Mesenchymal stem cell (in vitro differentiated cells and primary cell): ENCODE results near the gene BOD1.

Source experiments
- DNase-seq: peaks from one replicate; pipeline ENCODE4 v3.0.0-alpha.2; 2013
- H2AFZ ChIP-seq: one replicate; pipeline ENCODE4 v1.6.1; 2013; ENCODE audit warnings: low read depth, mild to moderate bottlenecking, control low read depth, inconsistent platforms, low read length, moderate library complexity
- H2AK5ac ChIP-seq: 2 replicates; pipeline ENCODE4 v1.6.1; 2013; ENCODE audit warnings: low read length, moderate library complexity, mild to moderate bottlenecking, inconsistent platforms; ENCODE audit not compliant: severe bottlenecking
- H2BK120ac ChIP-seq: one replicate; pipeline ENCODE4 v1.6.1; 2013; ENCODE audit warnings: low read depth, mild to moderate bottlenecking, inconsistent platforms, low read length, moderate library complexity
- H2BK12ac ChIP-seq, 2 experiments: one replicate each; pipeline ENCODE4 v1.6.1; 2013; ENCODE audit warnings: inconsistent platforms in 2 of 2, low read length in 2 of 2, mild to moderate bottlenecking in 2 of 2, moderate library complexity in 2 of 2, control low read depth in 1 of 2
- H2BK15ac ChIP-seq: one replicate; pipeline ENCODE4 v1.6.1; 2013; ENCODE audit warnings: mild to moderate bottlenecking, low read depth, inconsistent platforms; ENCODE audit not compliant: poor library complexity, severe bottlenecking
- H2BK5ac ChIP-seq: 2 replicates; pipeline ENCODE4 v1.6.1; 2013; ENCODE audit warnings: low read depth, mild to moderate bottlenecking, low read length, control low read depth, inconsistent platforms; ENCODE audit not compliant: poor library complexity, severe bottlenecking
- H3K14ac ChIP-seq, 2 experiments: one replicate each; pipeline ENCODE4 v1.6.1; 2013; ENCODE audit warnings: inconsistent platforms in 2 of 2, low read length in 2 of 2, control low read depth in 1 of 2, mild to moderate bottlenecking in 1 of 2, moderate library complexity in 1 of 2
- H3K18ac ChIP-seq, 2 experiments: one replicate each; pipeline ENCODE4 v1.6.1; 2013; ENCODE audit warnings: inconsistent platforms in 2 of 2, low read length in 2 of 2, control low read depth in 1 of 2, low read depth in 1 of 2, mild to moderate bottlenecking in 1 of 2
- H3K23ac ChIP-seq, 2 experiments: one replicate each; pipeline ENCODE4 v1.6.1; 2013; ENCODE audit warnings: inconsistent platforms in 2 of 2, low read length in 2 of 2, mild to moderate bottlenecking in 2 of 2, moderate library complexity in 2 of 2, control low read depth in 1 of 2
- H3K27ac ChIP-seq: 2 replicates; pipeline ENCODE4 v1.5.1; 2013; ENCODE audit warnings: mild to moderate bottlenecking, moderate library complexity, low read length, control low read depth, inconsistent platforms; ENCODE audit not compliant: poor library complexity, severe bottlenecking
- H3K27me3 ChIP-seq, 2 experiments: 2 replicates each; pipeline versions ENCODE4 v1.6.1 to v1.7.0; 2013; ENCODE audit warnings: low read length in 2 of 2, mild to moderate bottlenecking in 2 of 2, moderate library complexity in 2 of 2, control low read depth in 1 of 2, inconsistent platforms in 1 of 2; ENCODE audit not compliant: control insufficient read depth in 1 of 2, insufficient read depth in 1 of 2
- H3K36me3 ChIP-seq, 2 experiments: 2 replicates each; pipeline versions ENCODE4 v1.6.1 to v1.7.0; 2013; ENCODE audit warnings: low read length in 2 of 2, control low read depth in 1 of 2, inconsistent platforms in 1 of 2, low read depth in 1 of 2, mild to moderate bottlenecking in 1 of 2; ENCODE audit not compliant: insufficient read depth in 2 of 2, control insufficient read depth in 1 of 2
- H3K4ac ChIP-seq, 2 experiments: one replicate each; pipeline ENCODE4 v1.6.1; 2013; ENCODE audit warnings: inconsistent platforms in 2 of 2, low read length in 2 of 2, mild to moderate bottlenecking in 2 of 2, moderate library complexity in 2 of 2, control low read depth in 1 of 2, low read depth in 1 of 2
- H3K4me1 ChIP-seq: 2 replicates; pipeline ENCODE4 v1.6.1; 2013; ENCODE audit warnings: low read depth, low read length, control low read depth; ENCODE audit not compliant: control insufficient read depth, insufficient read depth
- H3K4me2 ChIP-seq: 2 replicates; pipeline ENCODE4 v1.6.1; 2013; ENCODE audit warnings: low read length, mild to moderate bottlenecking, inconsistent platforms; ENCODE audit not compliant: poor library complexity, severe bottlenecking
- H3K4me3 ChIP-seq, 2 experiments: 2 replicates each; pipeline versions ENCODE4 v1.5.1 to v1.7.0; 2013; ENCODE audit warnings: low read length in 2 of 2, mild to moderate bottlenecking in 2 of 2, control low read depth in 1 of 2, low read depth in 1 of 2; ENCODE audit not compliant: insufficient read depth in 1 of 2
- H3K79me1 ChIP-seq: replicated peaks from 2 replicates; pipeline ENCODE4 v1.6.1; 2013; ENCODE audit warnings: mild to moderate bottlenecking, control low read depth, low read length, inconsistent platforms; ENCODE audit not compliant: poor library complexity, severe bottlenecking
- H3K9ac ChIP-seq: 2 replicates; pipeline ENCODE4 v1.7.0; 2013; ENCODE audit warnings: mild to moderate bottlenecking, low read length, moderate library complexity
- H3K9me3 ChIP-seq: 2 replicates; pipeline ENCODE4 v1.7.0; 2013; ENCODE audit warnings: mild to moderate bottlenecking, low read length; ENCODE audit not compliant: control insufficient read depth
- H4K8ac ChIP-seq: one replicate; pipeline ENCODE4 v1.6.1; 2013; ENCODE audit warnings: inconsistent platforms, mild to moderate bottlenecking, low read length, moderate library complexity
- H4K91ac ChIP-seq: one replicate; pipeline ENCODE4 v1.6.1; 2013; ENCODE audit warnings: mild to moderate bottlenecking, low read length, inconsistent platforms
- WGBS: methylation state at CpG from one replicate; pipeline ENCODE4 v1.1.7; 2013; ENCODE audit warnings: mixed read lengths; 5-methylcytosine and 5-hydroxymethylcytosine counted together

BOD1 gene

DNA sequence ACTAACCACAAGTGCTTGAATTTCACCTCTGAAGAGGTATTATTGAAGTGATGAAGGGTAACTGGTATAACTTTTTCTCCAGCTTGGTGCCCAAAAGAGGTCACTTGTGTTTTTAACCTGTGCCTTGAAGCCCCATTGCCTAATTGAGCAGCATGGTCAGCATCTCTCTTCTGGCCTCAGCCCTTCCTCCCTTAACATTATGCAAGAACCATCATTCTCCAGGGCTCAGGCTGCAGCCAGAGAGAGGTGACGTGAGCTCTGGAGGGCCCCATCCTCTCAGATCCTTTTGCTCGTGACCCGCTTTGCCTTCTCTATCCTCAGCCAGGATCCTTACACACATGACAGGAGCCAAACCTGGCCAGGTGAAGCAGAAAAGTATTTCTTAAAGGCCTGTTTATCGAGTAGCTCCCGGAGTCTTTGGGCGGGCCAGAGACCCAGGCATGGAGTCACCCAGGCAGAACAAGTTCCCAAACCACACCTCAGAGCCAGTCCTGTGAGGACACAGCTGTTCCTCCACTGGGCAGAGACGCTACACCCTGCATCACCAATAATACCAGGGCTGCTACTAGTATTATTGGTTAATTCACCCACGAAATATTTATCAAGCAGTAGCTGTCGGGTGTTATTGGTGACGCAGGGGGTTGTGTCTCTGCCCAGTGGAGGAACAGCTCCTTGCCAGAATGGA, 29.6 kb upstream of the BOD1 start:
- Histone ChIP-seq H3K36me3 (no peaks in the 10 kb centered on the region), H3K14ac (no peak overlapping the region), H3K9ac (no peak overlapping the region), H2BK12ac (no peak overlapping the region), H3K4me1 (peaks cover 20% of the 10 kb centered on the region), H2BK120ac (no peak overlapping the region), H4K91ac (no peak overlapping the region), H3K27ac (peak overlapping the region; percentile 17), H2AFZ (no peak overlapping the region), H3K23ac (no peak overlapping the region), H3K4me3 (no peak overlapping the region), H3K27me3 (peaks cover 0 to 51% of the 10 kb centered on the region in 2 experiments), H3K18ac (no peak overlapping the region), H3K79me1 (no peaks in the 10 kb centered on the region), H4K8ac (no peak overlapping the region), H3K4ac (no peak overlapping the region), H2BK5ac (no peak overlapping the region), H2BK15ac (no peak overlapping the region), H3K4me2 (no peak overlapping the region), H3K9me3 (peaks cover 2% of the 10 kb centered on the region), H2AK5ac (peak overlapping the region; percentile 69)
- DNase-seq: no peak
- 89% methylated on average over 9 of the region's 10 CpGs for WGBS

DNA sequence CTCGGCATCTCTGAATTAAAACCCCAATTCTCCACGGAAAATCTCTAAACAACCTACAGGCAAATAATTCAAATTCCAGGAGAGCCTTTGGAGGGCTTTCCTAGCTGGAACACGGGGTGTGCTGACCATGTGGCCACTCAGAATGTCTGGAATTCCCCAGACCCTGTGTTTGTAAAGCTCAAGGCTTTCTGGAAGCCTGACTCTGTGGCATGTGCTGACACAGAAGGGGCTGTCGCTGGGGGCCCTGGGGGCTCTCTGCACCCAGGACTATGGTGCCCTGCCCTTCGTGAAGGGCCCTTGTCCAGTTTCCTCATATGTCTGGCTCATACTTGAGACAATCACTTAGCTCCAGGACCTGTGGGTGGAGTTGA, 29.0 kb upstream of the BOD1 start:
- no peaks in the 10 kb centered on the region for H3K36me3 ChIP-seq
- H3K9ac ChIP-seq: no peak overlapping the region
- H2BK12ac ChIP-seq: no peak overlapping the region
- peak; percentile 33 for DNase-seq
- H2BK15ac ChIP-seq: no peak overlapping the region
- no peak overlapping the region for H3K4me3 ChIP-seq
- no peaks in the 10 kb centered on the region for H3K9me3 ChIP-seq
- no peak overlapping the region for H3K14ac ChIP-seq
- H4K8ac ChIP-seq: no peak overlapping the region
- H3K4me1 ChIP-seq: peaks cover 20% of the 10 kb centered on the region
- no peak overlapping the region for H2AFZ ChIP-seq
- H2BK5ac ChIP-seq: no peak overlapping the region
- H2BK120ac ChIP-seq: no peak overlapping the region
- no peak overlapping the region for H2AK5ac ChIP-seq
- H3K27me3 ChIP-seq: peaks cover 0 to 56% of the 10 kb centered on the region in 2 experiments
- H4K91ac ChIP-seq: no peak overlapping the region
- H3K4me2 ChIP-seq: no peak overlapping the region
- H3K23ac ChIP-seq: no peak overlapping the region
- H3K4ac ChIP-seq: no peak overlapping the region
- H3K27ac ChIP-seq: peak overlapping the region; percentile 17
- 22% methylated on average over 5 of the region's 5 CpGs for WGBS
- no peak overlapping the region for H3K18ac ChIP-seq
- H3K79me1 ChIP-seq: no peaks in the 10 kb centered on the region

DNA sequence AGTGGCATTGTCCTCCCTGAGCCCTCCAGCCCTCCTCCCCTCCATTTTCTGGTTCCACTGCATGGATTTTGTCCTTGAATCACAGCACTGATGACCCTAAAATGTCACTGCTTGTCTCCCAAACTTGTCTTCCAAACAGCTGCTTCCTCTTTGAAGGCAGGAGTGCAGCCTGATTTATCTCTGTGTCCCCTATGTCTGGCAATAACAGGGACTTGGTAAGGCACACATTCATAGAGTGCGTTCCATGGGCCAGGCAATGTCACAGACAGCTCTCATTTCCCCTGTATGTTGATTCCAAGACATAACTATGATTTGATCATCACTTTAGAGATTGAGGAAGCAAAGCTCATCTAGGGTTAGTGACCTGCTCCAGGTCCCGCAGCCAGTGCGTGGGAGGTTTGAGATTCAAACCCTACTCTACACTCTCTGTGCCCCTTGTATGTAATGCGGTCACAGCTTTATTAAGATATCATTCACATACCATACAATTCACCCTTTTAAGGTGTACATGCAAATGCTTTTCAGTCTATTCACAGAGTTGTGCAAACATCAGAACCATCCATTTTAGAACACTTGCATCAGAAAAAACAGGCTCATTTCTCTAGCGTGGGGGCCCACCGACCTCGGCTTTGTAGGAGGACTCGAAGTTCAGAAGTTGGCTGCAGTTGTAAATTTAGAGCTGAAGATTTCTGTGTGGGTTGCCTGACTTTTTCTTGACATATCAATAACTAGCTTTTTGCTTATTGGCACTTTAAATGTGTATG, 28.4 kb upstream of the BOD1 start:
- 95% methylated on average over 8 of the region's 8 CpGs for WGBS
- H2BK120ac ChIP-seq: no peak overlapping the region
- no peak overlapping the region for H4K8ac ChIP-seq
- H3K23ac ChIP-seq: no peak overlapping the region
- no peak overlapping the region for H3K4me2 ChIP-seq
- peak overlapping the region; percentile 40 for H3K27ac ChIP-seq
- no peak overlapping the region for H2BK5ac ChIP-seq
- H3K18ac ChIP-seq: no peak overlapping the region
- H3K14ac ChIP-seq: no peak overlapping the region
- H2BK15ac ChIP-seq: no peak overlapping the region
- H3K4me1 ChIP-seq: peaks cover 20% of the 10 kb centered on the region
- H3K36me3 ChIP-seq: no peaks in the 10 kb centered on the region
- no peak overlapping the region for H2AFZ ChIP-seq
- no peak overlapping the region for H2BK12ac ChIP-seq
- peak overlapping the region; percentile 19 for H2AK5ac ChIP-seq
- H3K27me3 ChIP-seq: peaks cover 0 to 57% of the 10 kb centered on the region in 2 experiments
- no peak overlapping the region for H3K4me3 ChIP-seq
- DNase-seq: no peak
- H3K9me3 ChIP-seq: no peaks in the 10 kb centered on the region
- no peaks in the 10 kb centered on the region for H3K79me1 ChIP-seq
- no peak overlapping the region for H3K9ac ChIP-seq
- H4K91ac ChIP-seq: no peak overlapping the region
- H3K4ac ChIP-seq: no peak overlapping the region

GRCh38 chr5:173643964-173644363, 27.5 kb upstream of the BOD1 start:
- H2BK5ac ChIP-seq: no peak overlapping the region
- H2BK120ac ChIP-seq: no peak overlapping the region
- H2AFZ ChIP-seq: no peak overlapping the region
- DNase-seq: no peak
- no peak overlapping the region for H3K4me2 ChIP-seq
- H3K27me3 ChIP-seq: peaks cover 0 to 55% of the 10 kb centered on the region in 2 experiments
- H2BK15ac ChIP-seq: no peak overlapping the region
- no peak overlapping the region for H2BK12ac ChIP-seq
- H3K9me3 ChIP-seq: no peaks in the 10 kb centered on the region
- H3K4ac ChIP-seq: no peak overlapping the region
- H3K79me1 ChIP-seq: no peaks in the 10 kb centered on the region
- no peak overlapping the region for H4K91ac ChIP-seq
- no peak overlapping the region for H4K8ac ChIP-seq
- H3K4me3 ChIP-seq: no peak overlapping the region
- no peak overlapping the region for H3K18ac ChIP-seq
- H3K9ac ChIP-seq: no peak overlapping the region
- H2AK5ac ChIP-seq: peak overlapping the region; percentile 19
- no peak overlapping the region for H3K27ac ChIP-seq
- H3K4me1 ChIP-seq: peaks cover 20% of the 10 kb centered on the region
- 79% methylated on average over 3 of the region's 3 CpGs for WGBS
- H3K23ac ChIP-seq: no peak overlapping the region
- H3K36me3 ChIP-seq: no peaks in the 10 kb centered on the region
- no peak overlapping the region for H3K14ac ChIP-seq
